Activated T-helper 1 cell treated with Interleukin-2 at 50 U/mL for 16 hours (primary cell): ENCODE data around the gene TRAF3IP3.
A peak's percentile ranks its signal among the peaks of the same experiment; 100 is the strongest.

Source experiments
- DNase-seq: peaks from one replicate; pipeline ENCODE4 v3.0.0-alpha.2; 2020; ENCODE audit warnings: low read depth

TRAF3IP3 gene

GRCh38 chr1:209737118-209737505 lies 18.7 kb upstream of the TRAF3IP3 start:
- no peak for DNase-seq

GRCh38 chr1:209738270-209738669 lies 17.6 kb upstream of the TRAF3IP3 start:
- no peak for DNase-seq

DNA sequence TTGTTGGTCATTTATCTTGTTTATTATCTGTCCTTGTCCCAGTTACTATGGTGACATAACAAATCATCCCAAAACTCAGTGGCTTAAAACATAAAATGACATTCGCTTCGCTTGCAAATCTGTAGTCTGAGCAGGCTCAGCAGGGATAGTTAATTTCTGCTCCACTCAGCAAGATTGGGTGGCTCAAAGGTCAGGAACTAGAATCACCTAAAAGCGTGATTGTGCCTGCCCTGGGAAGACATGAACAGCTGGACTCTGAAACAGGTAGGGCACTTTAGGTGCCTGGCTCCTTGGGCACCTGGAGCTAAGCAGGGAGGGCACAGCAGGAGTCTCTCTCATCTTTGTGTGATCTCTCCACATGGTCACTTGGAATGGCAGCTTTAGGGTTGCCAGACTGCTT lies 14.7 kb upstream of the TRAF3IP3 start:
- DNase-seq, result no peak

- no peak for DNase-seq
Observed at GRCh38 chr1:209741889-209742288, 14.0 kb upstream of the TRAF3IP3 start.

DNA sequence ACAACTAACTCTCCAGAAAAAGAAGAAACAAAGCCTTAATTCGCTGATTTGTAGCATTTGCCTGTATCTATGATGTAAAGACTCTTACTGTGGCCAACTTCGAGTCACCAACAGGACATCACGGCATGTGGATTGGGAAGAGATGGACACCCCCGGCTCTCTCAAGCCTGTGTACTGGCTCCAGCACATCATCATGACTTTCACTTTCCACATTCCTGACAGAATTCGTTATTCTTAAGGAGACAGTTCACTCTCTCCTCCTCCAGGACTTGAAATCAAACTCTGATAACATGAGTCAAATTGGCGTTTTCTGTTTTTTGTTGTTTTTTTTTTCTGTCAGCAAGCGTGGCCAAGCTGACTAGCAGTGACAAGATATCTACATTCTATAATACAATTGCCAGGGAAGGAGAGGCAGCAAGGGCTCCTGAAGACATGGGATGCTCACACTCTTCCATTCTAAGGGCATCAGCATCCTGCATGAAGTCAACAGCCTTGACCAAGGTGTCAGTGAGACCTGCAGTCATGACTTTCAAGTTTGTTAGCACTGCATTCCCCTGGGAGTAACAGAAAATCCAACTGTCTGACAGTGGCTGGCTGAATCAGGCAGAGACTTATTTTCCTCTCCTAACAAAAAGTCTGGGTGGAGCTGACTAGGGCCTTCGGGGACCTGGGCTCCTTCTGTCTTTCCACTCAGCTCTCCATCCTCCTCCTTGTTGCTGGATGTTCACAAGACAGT lies 13.3 kb upstream of the TRAF3IP3 start:
- DNase-seq, result no peak

- DNase-seq, result no peak
Observed at GRCh38 chr1:209743145-209743482, 12.7 kb upstream of the TRAF3IP3 start.

- DNase-seq, result no peak
Observed at GRCh38 chr1:209746451-209747165, 9.2 kb upstream of the TRAF3IP3 start.

DNA sequence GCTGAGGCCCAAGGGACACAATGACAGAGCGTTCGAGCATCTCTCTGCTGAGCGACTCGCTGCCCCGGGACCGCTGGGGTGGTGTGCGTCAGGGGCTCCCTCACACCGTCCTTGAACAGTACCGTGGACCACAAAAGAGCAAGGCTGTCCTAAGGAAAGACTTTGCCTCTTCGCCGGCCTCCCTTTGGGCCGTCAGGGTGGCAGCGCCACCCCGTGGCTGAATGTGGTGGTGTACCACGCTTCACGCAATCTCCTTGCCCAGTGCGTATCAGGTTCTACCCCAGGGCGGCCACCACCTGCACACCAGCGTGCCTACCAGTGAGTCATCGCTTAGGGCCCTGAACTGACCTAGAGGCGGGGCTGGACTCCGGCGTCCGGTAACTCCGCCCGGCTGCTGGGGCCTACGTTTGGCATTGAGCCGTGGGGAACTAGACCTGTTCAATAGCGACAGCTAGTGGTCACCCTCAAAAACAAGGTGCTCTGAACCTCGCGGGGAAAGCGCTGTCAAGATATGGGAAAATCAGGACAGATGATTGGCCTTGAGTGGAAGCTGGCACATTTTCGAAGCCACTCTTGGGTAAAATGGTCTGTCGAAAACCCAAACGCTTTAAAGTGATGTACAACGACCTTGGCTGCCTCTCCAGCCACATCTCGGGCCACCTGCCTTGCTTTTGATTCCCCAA lies 8.1 kb upstream of the TRAF3IP3 start:
- peak; percentile 71 for DNase-seq

DNA sequence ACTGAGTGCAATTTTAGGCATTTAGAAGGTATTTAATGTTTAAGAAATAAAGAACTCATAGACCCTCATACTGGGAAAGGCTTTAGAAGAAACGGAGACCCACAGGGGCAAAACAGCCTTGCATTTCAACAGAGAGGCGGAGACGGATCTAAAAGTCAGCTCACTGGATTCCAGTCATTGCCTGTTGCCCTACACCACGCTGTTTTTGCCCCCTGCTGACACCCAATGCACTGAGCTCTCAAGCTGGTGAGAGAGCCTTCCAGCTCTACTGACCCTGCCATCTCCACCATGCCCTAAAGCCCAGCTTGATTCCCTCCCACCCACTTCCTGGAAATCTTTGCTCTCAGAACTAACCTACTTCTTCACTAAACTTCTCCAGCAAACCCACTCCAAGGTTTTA lies 7.2 kb upstream of the TRAF3IP3 start:
- DNase-seq, result no peak

DNA sequence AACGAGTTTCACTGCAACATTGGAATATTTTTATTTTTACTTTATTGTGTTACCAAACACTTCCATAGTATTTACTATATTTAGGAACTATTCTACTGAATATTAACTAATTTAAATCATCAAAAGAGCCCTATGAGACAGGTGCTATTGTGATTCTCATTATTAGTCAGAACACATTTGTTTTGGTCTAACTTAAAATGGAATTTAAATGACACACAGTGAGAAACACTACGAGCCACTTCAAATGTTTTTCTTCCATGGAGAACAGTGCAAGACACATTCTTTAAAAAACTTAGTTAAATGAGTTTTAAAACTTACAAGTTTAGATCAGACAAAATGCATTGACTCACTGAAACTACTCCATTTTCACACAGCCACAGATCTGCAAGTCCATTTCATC lies 6.6 kb upstream of the TRAF3IP3 start:
- no peak for DNase-seq

DNA sequence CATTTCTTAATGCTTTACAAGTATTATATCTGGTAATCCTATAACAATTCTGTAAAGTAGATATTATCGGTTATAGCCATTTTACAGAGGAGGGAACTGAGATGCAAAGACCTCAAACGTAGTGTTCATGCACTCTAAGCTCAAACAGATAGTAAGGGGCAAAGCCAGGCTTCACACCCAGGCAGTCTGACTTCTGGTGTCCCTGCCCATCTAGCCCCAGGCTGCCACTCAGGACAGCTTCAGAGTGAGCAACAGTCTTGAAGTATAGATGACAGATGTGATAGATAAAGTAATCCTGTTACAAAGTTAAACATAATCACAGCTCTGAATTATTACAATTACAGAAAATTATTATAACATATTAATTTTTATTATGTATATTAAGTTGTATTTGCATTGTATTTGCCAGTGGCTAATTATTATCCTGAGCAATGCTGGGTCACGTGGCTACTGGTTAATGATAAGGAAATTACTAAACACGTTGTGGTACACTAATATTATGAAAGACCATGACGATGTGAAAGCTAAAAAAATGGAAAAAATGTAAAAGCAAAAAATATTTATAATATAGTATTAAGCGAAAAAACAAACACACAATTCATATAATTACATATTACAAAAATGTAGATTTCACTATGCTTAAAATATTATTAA lies 6.1 kb upstream of the TRAF3IP3 start:
- no peak for DNase-seq

DNA sequence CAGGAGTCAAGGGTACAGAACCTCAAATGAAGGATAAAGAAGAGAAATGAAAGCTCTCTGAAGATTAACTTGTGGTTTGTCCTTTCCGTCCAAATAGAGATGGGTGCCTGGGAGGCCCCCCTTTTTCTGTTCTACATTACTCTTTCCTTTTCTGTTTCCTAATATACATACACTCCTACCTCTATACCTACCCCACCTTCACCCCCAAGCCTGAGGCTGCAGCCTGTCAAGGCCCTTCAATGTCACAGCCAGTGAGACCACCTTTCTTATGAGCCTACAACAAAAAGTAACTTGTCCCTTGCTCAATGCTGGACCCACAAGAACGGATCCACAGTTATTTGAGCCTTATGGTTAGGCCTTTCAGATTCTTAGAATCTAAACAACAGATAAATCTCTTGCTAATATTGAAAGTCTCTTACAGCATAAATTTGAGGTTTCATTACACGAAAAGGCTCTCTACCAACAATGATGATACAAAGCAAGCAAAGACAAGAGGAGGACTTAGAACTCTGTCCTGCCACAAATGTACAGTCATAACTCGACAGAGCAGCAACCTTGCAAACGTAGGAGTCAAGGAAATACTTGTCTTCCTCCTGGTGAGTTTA lies 4.1 kb upstream of the TRAF3IP3 start:
- DNase-seq, result no peak

GRCh38 chr1:209752890-209753289 lies 3.0 kb upstream of the TRAF3IP3 start:
- DNase-seq, result no peak

- no peak for DNase-seq
Observed at GRCh38 chr1:209755256-209755655, 597 bp upstream of the TRAF3IP3 start.

- DNase-seq, result no peak
Observed at GRCh38 chr1:209756615-209757445, 977 bp downstream of the TRAF3IP3 start.

DNA sequence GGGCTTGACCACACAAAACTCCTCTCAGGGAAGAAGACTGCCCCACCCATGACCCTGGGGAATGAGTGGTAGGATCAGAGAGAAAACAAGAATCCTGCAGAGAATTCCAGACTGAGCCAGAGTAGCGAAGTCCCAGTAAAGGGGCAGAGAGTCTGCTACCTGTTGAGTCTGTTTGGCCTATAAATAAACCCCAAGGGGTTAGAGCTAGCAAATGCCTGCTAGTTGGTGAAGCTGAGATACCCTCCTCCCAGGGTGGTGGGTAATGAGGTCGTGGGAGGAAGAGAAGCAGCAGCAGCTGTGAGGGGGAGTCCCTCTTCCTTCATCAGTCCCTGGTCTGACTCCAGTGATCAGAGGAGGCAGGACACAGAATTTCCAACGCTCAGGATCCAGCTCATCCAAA lies 2.5 kb downstream of the TRAF3IP3 start:
- DNase-seq, result no peak

DNA sequence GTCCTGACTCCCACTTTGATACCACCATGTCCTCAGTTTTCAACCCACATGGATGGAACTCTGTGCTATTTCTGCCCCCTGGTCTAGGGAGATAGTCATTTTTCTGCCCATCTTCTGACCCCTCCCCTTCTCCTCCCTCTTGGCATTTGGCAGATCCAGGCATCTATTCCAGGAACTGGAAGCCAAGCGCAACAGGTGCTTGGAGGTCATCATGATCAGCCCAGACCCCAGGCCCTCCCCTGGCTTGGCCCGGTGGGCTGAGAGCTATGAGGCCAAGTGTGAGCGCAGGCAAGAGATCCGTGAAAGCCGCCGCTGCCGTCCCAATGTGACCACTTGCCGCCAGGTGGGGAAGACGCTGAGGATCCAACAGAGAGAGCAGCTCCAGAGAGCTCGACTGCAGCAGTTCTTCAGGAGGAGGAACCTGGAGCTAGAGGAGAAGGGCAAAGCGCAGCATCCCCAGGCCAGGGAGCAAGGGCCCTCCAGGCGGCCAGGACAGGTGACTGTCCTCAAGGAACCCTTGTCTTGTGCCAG lies 4.0 kb downstream of the TRAF3IP3 start:
- DNase-seq, result no peak

GRCh38 chr1:209761011-209761635 lies 5.3 kb downstream of the TRAF3IP3 start:
- no peak for DNase-seq

DNA sequence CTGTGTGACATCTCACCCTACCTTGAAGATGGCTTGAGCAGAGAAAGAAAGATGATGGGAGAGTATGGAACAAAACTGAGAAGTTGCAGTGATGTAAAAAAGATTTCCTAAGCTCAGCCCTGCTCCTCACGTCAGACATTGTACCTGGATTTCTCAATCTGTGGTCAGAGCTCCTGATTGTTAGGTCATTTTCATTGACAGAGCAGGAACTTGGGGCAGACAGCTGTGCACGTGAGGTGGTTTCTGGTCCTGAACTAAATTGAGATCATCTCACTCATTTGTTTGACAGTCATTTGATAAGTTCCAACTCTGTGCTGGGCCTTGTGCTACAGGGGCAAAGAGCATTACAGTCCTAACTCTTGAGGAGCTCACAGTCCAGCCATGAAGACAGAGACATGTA lies 10.2 kb downstream of the TRAF3IP3 start:
- DNase-seq, result no peak

DNA sequence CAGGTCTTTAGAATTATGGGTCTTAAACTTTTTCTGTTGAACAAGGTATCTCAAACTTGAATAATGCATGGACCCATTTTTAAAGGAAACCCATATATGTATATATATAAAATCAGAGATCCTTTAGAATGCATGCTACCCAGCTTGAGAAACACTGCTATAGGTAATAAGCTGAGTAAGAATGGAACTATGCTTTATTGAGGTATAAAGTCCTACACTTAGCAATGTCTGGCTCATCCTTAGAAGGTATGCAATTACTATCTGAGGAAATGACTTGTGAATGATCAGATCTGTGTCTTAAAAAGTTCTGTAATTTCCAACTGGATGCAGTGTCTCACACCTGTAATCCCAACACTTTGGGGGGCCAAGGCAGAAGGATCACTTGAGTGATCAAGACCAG lies 11.2 kb downstream of the TRAF3IP3 start:
- no peak for DNase-seq

GRCh38 chr1:209767706-209768105 lies 11.9 kb downstream of the TRAF3IP3 start:
- DNase-seq, result no peak
